A549 (cell line): ENCODE data around the gene OR7A10. TPM values are rescaled to one million over a fixed set of nuclear protein-coding genes. Genes with fewer than 3 reads are reported as not detected.

Source experiments
- ATAC-seq, 2 experiments: fragments of 200-7000 bp in 1 of 2; fragments of >200 bp in 1 of 2; cut with Nextera tagmentation in 1 of 2; cut with Tn5 transposase in 1 of 2; 3 replicates each; pipeline versions ENCODE4 v1.8.0 to v1.9.1; 2018 to 2020; ENCODE audit warnings: mild to moderate bottlenecking in 1 of 2, moderate library complexity in 1 of 2
- CTCF ChIA-PET: fragments of 300-600 bp; sonication (Branson Sonifier 250); formaldehyde crosslinking; extraction: SDS; loops from one replicate; lab custom pipeline; 2021; ENCODE audit warnings: antibody characterized with exemption, inconsistent platforms; lab: Yijun Ruan, JAX
- POLR2A ChIA-PET: fragments of 350-600 bp; formaldehyde crosslinking; extraction: SDS; loops from one replicate; lab custom pipeline; 2021; ENCODE audit warnings: antibody characterized with exemption, inconsistent platforms; lab: Yijun Ruan, JAX
- DNase-seq, 2 experiments: peaks; one replicate each; pipeline versions ENCODE4 v3.0.0 to v3.0.0-alpha.2; 2011 to 2016; ENCODE audit warnings: low read depth in 1 of 2, low spot score in 1 of 2
- FAIRE-seq: peaks from 2 replicates; lab custom pipeline; 2011; peaks lifted over from hg19 to GRCh38; lab: Jason Lieb, UNC
- H3K27ac ChIP-seq, 2 experiments: fragments of >200 bp; sonication (Bioruptor Twin); formaldehyde crosslinking; 3 replicates each; pipeline ENCODE4 v1.5.1; 2016 to 2017
- H3K4me1 ChIP-seq: fragments of >200 bp; sonication (Bioruptor Twin); formaldehyde crosslinking; 3 replicates; pipeline ENCODE4 v1.6.1; 2016
- H3K4me2 ChIP-seq: fragments of >200 bp; sonication (Bioruptor Twin); formaldehyde crosslinking; 3 replicates; pipeline ENCODE4 v1.6.1; 2016
- H3K4me3 ChIP-seq: fragments of >200 bp; sonication (Bioruptor Twin); formaldehyde crosslinking; 3 replicates; pipeline ENCODE4 v1.5.1; 2016
- H3K9me3 ChIP-seq: fragments of >200 bp; sonication (Bioruptor Twin); formaldehyde crosslinking; 3 replicates; pipeline ENCODE4 v1.6.1; 2016
- BCL3 ChIP-seq: fragments of >200 bp; sonication (Bioruptor Twin); formaldehyde crosslinking; IDR thresholded peaks from 3 replicates; pipeline ENCODE4 v1.6.1; 2016
- BHLHE40 ChIP-seq: IDR thresholded peaks from 2 replicates; pipeline ENCODE4 v1.6.1; 2012; ENCODE audit warnings: low read depth, low read length, inconsistent platforms
- EP300 ChIP-seq, 2 experiments: fragments of >200 bp; sonication (Bioruptor Twin); formaldehyde crosslinking; IDR thresholded peaks; 2 replicates in 1 of 2; 3 replicates in 1 of 2; pipeline ENCODE4 v1.6.1; 2016 to 2017
- HOXB13 ChIP-seq: fragments of 250-450 bp; sonication (Bioruptor Pico); IDR thresholded peaks from 2 replicates; pipeline ENCODE4 v1.5.0; 2020; ENCODE audit warnings: low read depth, mild to moderate bottlenecking, moderate library complexity
- MAFK ChIP-seq: fragments of 450-650 bp; IDR thresholded peaks from 2 replicates; pipeline ENCODE4 v1.6.1; 2014; ENCODE audit not compliant: partially characterized antibody
- NR3C1 ChIP-seq: fragments of >200 bp; sonication (Bioruptor Twin); formaldehyde crosslinking; IDR thresholded peaks from 3 replicates; pipeline ENCODE4 v1.6.1; 2017
- PBX3 ChIP-seq: IDR thresholded peaks from 2 replicates; pipeline ENCODE4 v1.6.1; 2012
- POLR2AphosphoS2 ChIP-seq: conservative IDR thresholded peaks from 2 replicates; pipeline ENCODE4 v1.6.1; 2012; ENCODE audit warnings: low read length, improper control_type of control experiment, inconsistent platforms
- REST ChIP-seq: fragments of 200-600 bp; sonication (generic); IDR thresholded peaks from 2 replicates; pipeline ENCODE4 v1.6.1; 2016; ENCODE audit warnings: antibody characterized with exemption, mild to moderate bottlenecking, moderate library complexity
- USF2 ChIP-seq: fragments of 450-650 bp; IDR thresholded peaks from 2 replicates; pipeline ENCODE4 v1.6.1; 2014; ENCODE audit warnings: antibody characterized with exemption
- ZNF302 ChIP-seq: fragments of 250-450 bp; sonication (Bioruptor Pico); IDR thresholded peaks from 2 replicates; pipeline ENCODE4 v1.9.0; 2021; ENCODE audit warnings: inconsistent platforms, mild to moderate bottlenecking, moderate library complexity
- ZSCAN20 ChIP-seq: fragments of 250-450 bp; sonication (Bioruptor Pico); IDR thresholded peaks from 2 replicates; pipeline ENCODE4 v1.8.0; 2022; ENCODE audit warnings: mild to moderate bottlenecking, moderate library complexity
- WGBS: methylation state at CpG from one replicate; pipeline ENCODE4 v1.1.6; 2017; ENCODE audit errors: missing lambda C conversion rate; 5-methylcytosine and 5-hydroxymethylcytosine counted together
- polyA minus RNA-seq: library from RNA; depleted of rRNA, polyadenylated mRNA; stranded (reverse); fragments of >200 nt; gene quantifications from 2 replicates; pipeline ENCODE4 v1.2.3, GENCODE V29; 2011; rRNA and poly(A)+ RNA removed
- polyA plus RNA-seq, 4 experiments: library from polyadenylated mRNA; depleted of rRNA in 3 of 4; stranded (reverse); fragments of >200 nt; fragmentation: RNase III in 1 of 4; extraction: RNeasy Plus Mini Kit Qiagen cat#74134 plus additional on column Dnase treatment in 1 of 4; gene quantifications; 2 replicates in 3 of 4; 3 replicates in 1 of 4; pipeline ENCODE4 v1.2.3, GENCODE V29; 2011 to 2017
- TF ChIP-seq, protein P1 (sequence below): IDR thresholded peaks from 2 replicates; pipeline ENCODE4 v1.6.1; 2012; ENCODE audit warnings: low read depth, borderline replicate concordance
- TF ChIP-seq, protein P2 (sequence below): IDR thresholded peaks from 2 replicates; pipeline ENCODE4 v1.6.1; 2012

The OR7A10 gene
- polyA plus RNA-seq (2011; rRNA removed) (not detected in 2 replicates), polyA plus RNA-seq (2017; fragmentation: RNase III; extraction: RNeasy Plus Mini Kit Qiagen cat#74134 plus additional on column Dnase treatment) (not detected in 3 replicates), polyA minus RNA-seq (not detected in 2 replicates)
- polyA plus RNA-seq (2012; cell fraction: cytosol; rRNA removed): not detected in 2 replicates
- polyA plus RNA-seq (2012; cell fraction: nucleus; rRNA removed): not detected in 2 replicates

DNA sequence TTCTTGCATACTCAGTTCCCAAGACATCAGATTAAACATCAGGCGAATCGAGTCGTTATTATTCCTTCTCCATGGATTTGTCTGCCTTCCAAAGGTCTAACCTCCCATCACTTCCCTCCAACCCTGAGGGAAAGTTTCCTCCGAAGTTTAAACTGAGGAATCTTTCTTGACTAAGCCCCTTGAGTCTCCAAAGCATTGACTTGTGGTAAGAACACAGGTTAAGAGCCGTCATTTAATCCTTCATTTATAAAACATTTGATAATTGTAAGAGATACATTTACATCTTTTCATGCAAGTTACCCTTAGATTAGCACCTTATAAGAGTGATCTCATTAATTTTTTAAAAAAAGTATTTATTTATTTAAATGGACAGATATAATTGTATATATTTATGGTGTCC lies at the start of gene OR7A10:
Gene OR7A10 (minus strand): TSS at position 101 of the 400 bp plus-strand sequence. CDS start 7,045 bp downstream, outside the sequence.
- DNase-seq: no peak
- WGBS: 3% methylated on average over 5 of the region's 5 CpGs
- POLR2A ChIA-PET: no interaction called here
- TF ChIP-seq ZNF302 (CRISPR knock-in tag): no peak
- TF ChIP-seq BHLHE40: no peak
- TF ChIP-seq, protein P1, sequence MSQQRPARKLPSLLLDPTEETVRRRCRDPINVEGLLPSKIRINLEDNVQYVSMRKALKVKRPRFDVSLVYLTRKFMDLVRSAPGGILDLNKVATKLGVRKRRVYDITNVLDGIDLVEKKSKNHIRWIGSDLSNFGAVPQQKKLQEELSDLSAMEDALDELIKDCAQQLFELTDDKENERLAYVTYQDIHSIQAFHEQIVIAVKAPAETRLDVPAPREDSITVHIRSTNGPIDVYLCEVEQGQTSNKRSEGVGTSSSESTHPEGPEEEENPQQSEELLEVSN: no peak
- TF ChIP-seq HOXB13 (CRISPR knock-in tag): no peak
- TF ChIP-seq USF2: no peak
- TF ChIP-seq POLR2AphosphoS2: no peak
- no peak for TF ChIP-seq EP300 (IDR thresholded peaks at IDR 0.05)
- no peak for TF ChIP-seq BCL3
- TF ChIP-seq NR3C1: no peak
- no peak for TF ChIP-seq PBX3
- TF ChIP-seq, all 56 proteins: peak for 0
- no peaks in the 10 kb centered on the region for H3K9me3 ChIP-seq
- H3K4me1 ChIP-seq: no peaks in the 10 kb centered on the region
- CTCF ChIA-PET: no interaction called here
- H3K27ac ChIP-seq: no peak within 1 kb of the TSS
- no peak within 1 kb of the TSS for H3K4me3 ChIP-seq
- no peak within 1 kb of the TSS for H3K4me2 ChIP-seq
- FAIRE-seq (no peak), ATAC-seq (no peak)

DNA sequence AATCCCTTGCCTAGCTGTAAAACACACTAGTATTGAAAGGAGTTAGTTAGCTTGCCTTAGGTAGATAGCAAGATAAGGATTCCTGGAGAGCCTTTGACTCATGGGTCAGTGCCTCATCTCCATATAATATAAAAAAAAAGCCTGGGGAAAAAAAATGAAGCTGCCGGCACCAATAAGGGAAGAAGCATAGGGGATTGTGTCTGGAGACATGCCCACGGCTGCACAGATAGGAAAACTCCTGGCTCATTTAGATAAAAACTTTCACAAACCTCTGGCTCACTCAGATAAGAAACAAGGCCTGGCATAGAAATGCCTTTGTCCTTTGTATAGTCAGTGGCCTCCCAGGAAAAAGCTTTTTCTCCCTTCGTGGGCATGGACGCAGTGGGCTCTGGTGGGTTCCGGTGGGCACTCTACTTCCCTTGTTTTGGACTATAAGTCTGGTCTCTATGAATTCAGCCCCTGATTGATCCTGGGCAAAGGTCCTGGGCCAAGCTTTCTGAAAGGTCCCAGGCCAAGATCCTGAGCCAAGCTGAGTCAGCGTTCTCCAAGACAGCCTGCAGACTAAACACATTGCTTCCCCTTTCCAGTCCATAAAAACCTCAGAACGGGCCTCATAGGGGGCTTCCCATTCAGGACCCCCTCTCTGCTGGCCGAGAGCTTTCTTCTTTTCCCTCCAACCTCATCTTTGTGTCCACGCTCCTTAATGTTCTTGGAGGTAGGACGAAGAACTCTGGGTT lies 42.1 kb upstream of the OR7A10 start:
- 0 out of 3 replicates have a peak, but pooled peaks cover 4% of the 10 kb centered on the region for H3K9me3 ChIP-seq
- CTCF ChIA-PET: interaction anchor here (1.4 to 1.9 kb wide), 2 partner anchors 105 to 317 kb away, joined by 7 to 12 read pairs; no protein-coding TSS in a partner anchor
- POLR2A ChIA-PET: no interaction called here
- 36% methylated on average over 10 of the region's 10 CpGs for WGBS
- TF ChIP-seq, protein P2, sequence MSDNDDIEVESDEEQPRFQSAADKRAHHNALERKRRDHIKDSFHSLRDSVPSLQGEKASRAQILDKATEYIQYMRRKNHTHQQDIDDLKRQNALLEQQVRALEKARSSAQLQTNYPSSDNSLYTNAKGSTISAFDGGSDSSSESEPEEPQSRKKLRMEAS: no peak
- TF ChIP-seq BCL3 (no peak), REST (no peak), MAFK (peak; percentile 70), ZSCAN20 (CRISPR knock-in tag) (no peak)
- TF ChIP-seq, all 56 proteins: peak for 1
- DNase-seq (no peak), FAIRE-seq (no peak), ATAC-seq (no peak)
- Histone ChIP-seq H3K4me3 (no peak overlapping the region), H3K4me1 (no peaks in the 10 kb centered on the region), H3K27ac (no peak overlapping the region), H3K4me2 (no peak overlapping the region)
